ENCODE results near the gene ERCC4.

ERCC4 gene

GRCh38 chr16:13994239-13995106 lies 74.5 kb downstream of the ERCC4 start:
- TF ChIP-seq TAF1 (IDR thresholded peaks at IDR 0.05; ENCODE audit: borderline replicate concordance, insufficient read depth, low read length) (no peak), SIN3A (IDR thresholded peaks at IDR 0.05; ENCODE audit: borderline replicate concordance, insufficient read depth, low read length) (no peak), REST (IDR thresholded peaks at IDR 0.05; ENCODE audit: insufficient read depth in 1 of 2, low read depth in 2 of 2, low read length in 2 of 2) (no peak), FOXP2 (optimal IDR thresholded peaks at IDR 0.05; ENCODE audit: borderline replicate concordance, extremely low read depth, extremely low read length, insufficient read depth) (no peak), POLR2AphosphoS5 (IDR thresholded peaks at IDR 0.05; ENCODE audit: low read depth, low read length) (no peak)

GRCh38 chr16:13995194-13995593 lies 75.2 kb downstream of the ERCC4 start:
- no peak for TF ChIP-seq FOXP2 (optimal IDR thresholded peaks at IDR 0.05; ENCODE audit: borderline replicate concordance, extremely low read depth, extremely low read length, insufficient read depth)
- no peak for TF ChIP-seq REST (IDR thresholded peaks at IDR 0.05; ENCODE audit: insufficient read depth in 1 of 2, low read depth in 2 of 2, low read length in 2 of 2)
- TF ChIP-seq TAF1 (IDR thresholded peaks at IDR 0.05; ENCODE audit: borderline replicate concordance, insufficient read depth, low read length) = no peak
- no peak for TF ChIP-seq POLR2AphosphoS5 (IDR thresholded peaks at IDR 0.05; ENCODE audit: low read depth, low read length)
- TF ChIP-seq SIN3A (IDR thresholded peaks at IDR 0.05; ENCODE audit: borderline replicate concordance, insufficient read depth, low read length) = no peak

- no peak for TF ChIP-seq REST (IDR thresholded peaks at IDR 0.05; ENCODE audit: insufficient read depth in 1 of 2, low read depth in 2 of 2, low read length in 2 of 2)
- TF ChIP-seq FOXP2 (optimal IDR thresholded peaks at IDR 0.05; ENCODE audit: borderline replicate concordance, extremely low read depth, extremely low read length, insufficient read depth) = no peak
- TF ChIP-seq TAF1 (IDR thresholded peaks at IDR 0.05; ENCODE audit: borderline replicate concordance, insufficient read depth, low read length) = no peak
- TF ChIP-seq SIN3A (IDR thresholded peaks at IDR 0.05; ENCODE audit: borderline replicate concordance, insufficient read depth, low read length) = no peak
- no peak for TF ChIP-seq POLR2AphosphoS5 (IDR thresholded peaks at IDR 0.05; ENCODE audit: low read depth, low read length)
Measured at GRCh38 chr16:13996778-13997288, 76.9 kb downstream of the ERCC4 start.

- TF ChIP-seq FOXP2 (optimal IDR thresholded peaks at IDR 0.05; ENCODE audit: borderline replicate concordance, extremely low read depth, extremely low read length, insufficient read depth) = no peak
- no peak for TF ChIP-seq POLR2AphosphoS5 (IDR thresholded peaks at IDR 0.05; ENCODE audit: low read depth, low read length)
- no peak for TF ChIP-seq TAF1 (IDR thresholded peaks at IDR 0.05; ENCODE audit: borderline replicate concordance, insufficient read depth, low read length)
- TF ChIP-seq REST (IDR thresholded peaks at IDR 0.05; ENCODE audit: insufficient read depth in 1 of 2, low read depth in 2 of 2, low read length in 2 of 2) = no peak
- no peak for TF ChIP-seq SIN3A (IDR thresholded peaks at IDR 0.05; ENCODE audit: borderline replicate concordance, insufficient read depth, low read length)
Measured at GRCh38 chr16:13997526-13997925, 77.6 kb downstream of the ERCC4 start.

Measured in PFSK-1 (cell line).